Measurements from ENCODE around the gene MTARC1. TPM values are rescaled to one million over a fixed set of nuclear protein-coding genes. Genes with fewer than 3 reads are reported as not detected.

The MTARC1 gene
- polyA plus RNA-seq, 6 donors from 2014 or later: 0.19 to 0.91 (median 0.32) TPM; not detected in 2

GRCh38 chr1:220798338-220798737 is 11.6 kb downstream of the MTARC1 start:
- H3K27ac Mint-ChIP-seq: no peak overlapping the region
- no peaks in the 10 kb centered on the region for H3K36me3 Mint-ChIP-seq
- H3K4me3 Mint-ChIP-seq: no peak overlapping the region
- ATAC-seq (ENCODE audit: low read depth in 2 of 2) (no peak), DNase-seq (no peak)
- peaks cover 0 to 2% (median 0%) of the 10 kb centered on the region in 3 donors for H3K27me3 Mint-ChIP-seq
- no peaks in the 10 kb centered on the region for H3K4me1 Mint-ChIP-seq
- H3K9me3 Mint-ChIP-seq: no peaks in the 10 kb centered on the region

- Mint-ChIP-seq H3K36me3 (no peaks in the 10 kb centered on the region), H3K4me1 (no peaks in the 10 kb centered on the region), H3K4me3 (no peak overlapping the region), H3K27me3 (peaks cover 0 to 13% (median 0%) of the 10 kb centered on the region in 3 donors), H3K9me3 (no peaks in the 10 kb centered on the region), H3K27ac (no peak overlapping the region)
- ATAC-seq (ENCODE audit: low read depth in 2 of 2): no peak
- DNase-seq: no peak
Measured at GRCh38 chr1:220800262-220800661, 13.5 kb downstream of the MTARC1 start.

- Mint-ChIP-seq H3K4me1 (no peaks in the 10 kb centered on the region), H3K9me3 (no peaks in the 10 kb centered on the region), H3K36me3 (no peaks in the 10 kb centered on the region), H3K27ac (peak overlapping the region in 1 of 6 donors; percentile 93), H3K4me3 (no peak overlapping the region), H3K27me3 (peaks cover 0 to 30% (median 4%) of the 10 kb centered on the region in 3 donors)
- DNase-seq (no peak), ATAC-seq (ENCODE audit: low read depth in 2 of 2) (peak in 1 of 2 donors; percentile 32)
Measured at GRCh38 chr1:220803401-220804201, 16.9 kb downstream of the MTARC1 start.

- DNase-seq: no peak
- H3K9me3 Mint-ChIP-seq: no peaks in the 10 kb centered on the region
- no peaks in the 10 kb centered on the region for H3K36me3 Mint-ChIP-seq
- no peaks in the 10 kb centered on the region for H3K4me1 Mint-ChIP-seq
- no peak overlapping the region for H3K27ac Mint-ChIP-seq
- no peak overlapping the region for H3K4me3 Mint-ChIP-seq
- ATAC-seq (ENCODE audit: low read depth in 2 of 2): no peak
- H3K27me3 Mint-ChIP-seq: peaks cover 0 to 30% (median 4%) of the 10 kb centered on the region in 3 donors
Measured at GRCh38 chr1:220804202-220804586, 17.5 kb downstream of the MTARC1 start.

GRCh38 chr1:220806408-220806807 is 19.7 kb downstream of the MTARC1 start:
- Mint-ChIP-seq H3K36me3 (no peaks in the 10 kb centered on the region), H3K27me3 (peaks cover 4 to 37% (median 12%) of the 10 kb centered on the region in 3 donors), H3K27ac (no peak overlapping the region)

GRCh38 chr1:220807726-220808125 is 21.0 kb downstream of the MTARC1 start:
- H3K36me3 Mint-ChIP-seq: no peaks in the 10 kb centered on the region
- DNase-seq: no peak
- no peak overlapping the region for H3K4me3 Mint-ChIP-seq
- H3K4me1 Mint-ChIP-seq: peaks cover 7 to 10% (median 7%) of the 10 kb centered on the region in 3 donors
- H3K27ac Mint-ChIP-seq: no peak overlapping the region
- H3K9me3 Mint-ChIP-seq: no peaks in the 10 kb centered on the region
- ATAC-seq (ENCODE audit: low read depth in 2 of 2): no peak
- peaks cover 9 to 47% (median 25%) of the 10 kb centered on the region in 3 donors for H3K27me3 Mint-ChIP-seq

More at GRCh38 chr1:220806408-220806807, 19.7 kb downstream of the MTARC1 start:
- ATAC-seq (ENCODE audit: low read depth in 2 of 2) (no peak), DNase-seq (no peak)
- no peaks in the 10 kb centered on the region for H3K9me3 Mint-ChIP-seq
- peaks cover 7 to 10% (median 7%) of the 10 kb centered on the region in 3 donors for H3K4me1 Mint-ChIP-seq
- H3K4me3 Mint-ChIP-seq: no peak overlapping the region

- H3K27me3 Mint-ChIP-seq: peaks cover 9 to 47% (median 32%) of the 10 kb centered on the region in 3 donors
- ATAC-seq (ENCODE audit: low read depth in 2 of 2): no peak
- H3K27ac Mint-ChIP-seq: no peak overlapping the region
- no peak for DNase-seq
- no peaks in the 10 kb centered on the region for H3K36me3 Mint-ChIP-seq
- no peaks in the 10 kb centered on the region for H3K9me3 Mint-ChIP-seq
- peaks cover 7 to 10% (median 7%) of the 10 kb centered on the region in 3 donors for H3K4me1 Mint-ChIP-seq
- no peak overlapping the region for H3K4me3 Mint-ChIP-seq
Measured at GRCh38 chr1:220808345-220809186, 21.9 kb downstream of the MTARC1 start.

GRCh38 chr1:220809187-220809550 is 22.5 kb downstream of the MTARC1 start:
- Mint-ChIP-seq H3K4me1 (peaks cover 7 to 10% (median 7%) of the 10 kb centered on the region in 3 donors), H3K9me3 (no peaks in the 10 kb centered on the region), H3K36me3 (no peaks in the 10 kb centered on the region), H3K27me3 (peaks cover 9 to 47% (median 36%) of the 10 kb centered on the region in 3 donors), H3K4me3 (no peak overlapping the region), H3K27ac (no peak overlapping the region)
- DNase-seq (no peak), ATAC-seq (ENCODE audit: low read depth in 2 of 2) (no peak)

- Mint-ChIP-seq H3K27ac (no peak overlapping the region), H3K27me3 (peaks cover 9 to 46% (median 36%) of the 10 kb centered on the region in 3 donors), H3K36me3 (no peaks in the 10 kb centered on the region), H3K4me1 (peaks cover 7 to 10% (median 7%) of the 10 kb centered on the region in 3 donors), H3K9me3 (no peaks in the 10 kb centered on the region), H3K4me3 (no peak overlapping the region)
- no peak for DNase-seq
- no peak for ATAC-seq (ENCODE audit: low read depth in 2 of 2)
Measured at GRCh38 chr1:220809704-220810103, 23.0 kb downstream of the MTARC1 start.

GRCh38 chr1:220810179-220810653 is 23.5 kb downstream of the MTARC1 start:
- peaks cover 9 to 42% (median 36%) of the 10 kb centered on the region in 3 donors for H3K27me3 Mint-ChIP-seq

GRCh38 chr1:220810963-220811362 is 24.2 kb downstream of the MTARC1 start:
- H3K4me3 Mint-ChIP-seq: peak overlapping the region in 2 of 8 donors; percentile 67 to 75
- H3K9me3 Mint-ChIP-seq: no peaks in the 10 kb centered on the region
- H3K27ac Mint-ChIP-seq: no peak overlapping the region
- peaks cover 7 to 10% (median 7%) of the 10 kb centered on the region in 3 donors for H3K4me1 Mint-ChIP-seq
- H3K27me3 Mint-ChIP-seq: peaks cover 9 to 42% (median 36%) of the 10 kb centered on the region in 3 donors
- no peaks in the 10 kb centered on the region for H3K36me3 Mint-ChIP-seq
- no peak for DNase-seq
- no peak for ATAC-seq (ENCODE audit: low read depth in 2 of 2)

More at GRCh38 chr1:220810179-220810653, 23.5 kb downstream of the MTARC1 start:
- Mint-ChIP-seq H3K27ac (peak overlapping the region in 1 of 6 donors; percentile 9), H3K4me1 (peaks cover 7 to 10% (median 7%) of the 10 kb centered on the region in 3 donors), H3K4me3 (peak overlapping the region in 7 of 8 donors; percentile 62 to 84 (median 75)), H3K9me3 (no peaks in the 10 kb centered on the region), H3K36me3 (no peaks in the 10 kb centered on the region)
- peak; percentile 85 to 92 for ATAC-seq (ENCODE audit: low read depth in 2 of 2)
- peak; percentile 64 for DNase-seq

- ATAC-seq (ENCODE audit: low read depth in 2 of 2) (no peak), DNase-seq (no peak)
- Mint-ChIP-seq H3K9me3 (no peaks in the 10 kb centered on the region), H3K27me3 (peaks cover 9 to 42% (median 36%) of the 10 kb centered on the region in 3 donors), H3K4me1 (peaks cover 7 to 10% (median 7%) of the 10 kb centered on the region in 3 donors), H3K4me3 (no peak overlapping the region), H3K36me3 (no peaks in the 10 kb centered on the region), H3K27ac (no peak overlapping the region)
Measured at GRCh38 chr1:220811695-220812094, 25.0 kb downstream of the MTARC1 start.

GRCh38 chr1:220812308-220812707 is 25.6 kb downstream of the MTARC1 start:
- Mint-ChIP-seq H3K27me3 (peaks cover 9 to 38% (median 36%) of the 10 kb centered on the region in 3 donors), H3K4me3 (no peak overlapping the region), H3K27ac (no peak overlapping the region), H3K36me3 (no peaks in the 10 kb centered on the region), H3K9me3 (peaks cover 0 to 2% (median 0%) of the 10 kb centered on the region in 7 donors), H3K4me1 (peaks cover 7 to 10% (median 7%) of the 10 kb centered on the region in 3 donors)
- no peak for ATAC-seq (ENCODE audit: low read depth in 2 of 2)
- no peak for DNase-seq

Data from naive B cell (primary cell).